Tibial artery (tissue), 4 donors: ENCODE data around the gene KHDRBS2.

Experiments used
- DNase-seq, 2 donors: peaks; one replicate each; pipeline ENCODE4 v3.0.0-alpha.2; 2019
- H3K27ac ChIP-seq, 2 donors: fragments of 200-600 bp; sonication (generic) in 1 of 2; 1 replicate in 1 of 2; 2 replicates in 1 of 2; pipeline ENCODE4 v1.5.1; 2018 to 2019; ENCODE audit warnings: mild to moderate bottlenecking in 1 of 2
- H3K27me3 ChIP-seq, 2 donors: fragments of 200-600 bp; sonication (generic) in 1 of 2; one replicate each; pipeline versions ENCODE4 v1.5.1 to v1.6.0; 2016 to 2019
- H3K36me3 ChIP-seq, 3 donors: fragments of 200-600 bp; sonication (generic) in 2 of 3; one replicate each; pipeline ENCODE4 v1.5.1; 2016 to 2019; ENCODE audit warnings: mild to moderate bottlenecking in 2 of 3
- H3K4me1 ChIP-seq, 4 donors: fragments of 200-600 bp; sonication (generic) in 2 of 4; 1 replicate in 3 of 4; 2 replicates in 1 of 4; pipeline ENCODE4 v1.5.1; 2016 to 2019
- H3K4me3 ChIP-seq, 2 donors: fragments of 200-600 bp; sonication (generic) in 1 of 2; 1 replicate in 1 of 2; 2 replicates in 1 of 2; pipeline ENCODE4 v1.5.1; 2018 to 2019; ENCODE audit warnings: mild to moderate bottlenecking in 2 of 2
- H3K9me3 ChIP-seq, 3 donors: fragments of 200-600 bp; sonication (generic) in 1 of 3; one replicate each; pipeline ENCODE4 v1.5.1; 2016 to 2019
- CTCF ChIP-seq, 2 experiments: fragments of 200-600 bp in 1 of 2; fragments of 450-650 bp in 1 of 2; IDR thresholded peaks; one replicate each; pipeline ENCODE4 v1.5.1; 2017 to 2019; ENCODE audit warnings: antibody characterized with exemption in 2 of 2, mild to moderate bottlenecking in 1 of 2, moderate library complexity in 1 of 2
- intact Hi-C: fragments of 100-400 bp; cut with DNase I; formaldehyde crosslinking; loops from one replicate; pipeline ENCODE4 v1.15.0; 2023; ENCODE audit warnings: low total_unique reads

Gene KHDRBS2

GRCh38 chr6:61909486-61909885 lies 376.5 kb downstream of the KHDRBS2 start:
- TF ChIP-seq CTCF (IDR thresholded peaks at IDR 0.05), result no peak
- Histone ChIP-seq H3K9me3 (no peaks in the 10 kb centered on the region), H3K27ac (no peak overlapping the region), H3K4me1 (no peaks in the 10 kb centered on the region), H3K4me3 (no peak overlapping the region), H3K27me3 (no peaks in the 10 kb centered on the region), H3K36me3 (no peaks in the 10 kb centered on the region)
- intact Hi-C loops, result no loop called here
- no peak for DNase-seq

- Histone ChIP-seq H3K27ac (no peak overlapping the region), H3K27me3 (no peaks in the 10 kb centered on the region), H3K4me3 (no peak overlapping the region), H3K9me3 (no peaks in the 10 kb centered on the region), H3K4me1 (no peaks in the 10 kb centered on the region), H3K36me3 (no peaks in the 10 kb centered on the region)
- intact Hi-C loops, result no loop called here
- no peak for TF ChIP-seq CTCF (IDR thresholded peaks at IDR 0.05)
- no peak for DNase-seq
These were observed 384.3 kb downstream of the KHDRBS2 start for GRCh38 chr6:61901748-61902147.

DNA sequence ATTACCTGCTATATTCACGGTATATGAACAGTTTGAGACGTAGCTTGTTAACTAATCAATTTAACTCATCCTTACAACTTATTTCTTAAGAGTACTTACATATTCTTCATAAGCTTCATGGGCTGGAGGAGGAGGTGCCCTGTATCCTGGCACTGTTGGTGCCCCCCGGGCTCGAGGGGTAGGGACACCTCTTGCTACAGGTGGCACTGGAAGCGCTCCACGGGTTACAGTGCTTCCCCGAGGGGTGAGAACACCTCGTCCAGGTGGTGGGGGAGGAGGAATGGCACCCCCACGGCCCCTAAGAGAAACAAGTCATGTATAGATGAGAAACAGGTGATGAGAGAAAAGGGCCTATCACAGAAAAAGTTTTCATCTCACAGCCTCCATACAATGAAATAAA lies 391.5 kb downstream of the KHDRBS2 start:
- no peak for DNase-seq
- Histone ChIP-seq H3K4me1 (no peaks in the 10 kb centered on the region), H3K27me3 (no peaks in the 10 kb centered on the region), H3K4me3 (no peak overlapping the region), H3K36me3 (no peaks in the 10 kb centered on the region), H3K9me3 (no peaks in the 10 kb centered on the region), H3K27ac (no peak overlapping the region)
- no peak for TF ChIP-seq CTCF (IDR thresholded peaks at IDR 0.05)
- intact Hi-C loops, result no loop called here

GRCh38 chr6:61887423-61887822 lies 398.6 kb downstream of the KHDRBS2 start:
- intact Hi-C loops, result no loop called here
- no peak for DNase-seq

GRCh38 chr6:61886608-61887259 lies 399.3 kb downstream of the KHDRBS2 start:
- TF ChIP-seq CTCF (IDR thresholded peaks at IDR 0.05), result no peak
- no peaks in the 10 kb centered on the region for H3K4me1 ChIP-seq
- intact Hi-C loops, result no loop called here
- H3K9me3 ChIP-seq, result no peaks in the 10 kb centered on the region
- H3K27ac ChIP-seq, result no peak overlapping the region
- H3K27me3 ChIP-seq, result no peaks in the 10 kb centered on the region
- H3K36me3 ChIP-seq, result no peaks in the 10 kb centered on the region
- H3K4me3 ChIP-seq, result no peak overlapping the region
- no peak for DNase-seq

More at GRCh38 chr6:61887423-61887822, 398.6 kb downstream of the KHDRBS2 start:
- Histone ChIP-seq H3K27me3 (no peaks in the 10 kb centered on the region), H3K9me3 (no peaks in the 10 kb centered on the region), H3K27ac (no peak overlapping the region), H3K4me3 (no peak overlapping the region), H3K4me1 (no peaks in the 10 kb centered on the region), H3K36me3 (no peaks in the 10 kb centered on the region)
- TF ChIP-seq CTCF (IDR thresholded peaks at IDR 0.05), result no peak
